ENCODE results near the gene CA12. TPM values are rescaled to one million over a fixed set of nuclear protein-coding genes. Genes with fewer than 3 reads are reported as not detected.

The CA12 gene
- total and polyA plus RNA-seq, 2 donors (not counting 3 experiments of a cell fraction or from before 2014, with no cell fraction given) = 1.1 to 5.9 TPM

GRCh38 chr15:63357061-63357460, 24.6 kb downstream of the CA12 start:
- peaks cover 0 to 10% of the 10 kb centered on the region in 2 experiments for H3K27me3 ChIP-seq (ENCODE audit: control insufficient read depth in 2 of 2, insufficient read depth in 2 of 2, low read length in 2 of 2)
- intact Hi-C loops (cut with micrococcal nuclease) (no loop called here), dilution Hi-C loops (cut with MboI; ENCODE audit: extremely low pct_ligation_motif_present, low sequenced_read_pairs) (no loop called here)
- no peaks in the 10 kb centered on the region for H3K9me1 ChIP-seq (replicated peaks; ENCODE audit: control insufficient read depth, extremely low read depth, insufficient read depth, low read length)
- H3K9ac ChIP-seq (replicated peaks; ENCODE audit: extremely low read depth, insufficient read depth, low read length) = no peak overlapping the region
- H3K4me2 ChIP-seq (ENCODE audit: insufficient read depth, low read length) = no peak overlapping the region
- H3K4me3 ChIP-seq (replicated peaks in 1 of 3; ENCODE audit: insufficient read depth in 1 of 3, low read depth in 1 of 3, low read length in 3 of 3) = no peak overlapping the region
- H3K36me3 ChIP-seq (ENCODE audit: control insufficient read depth in 2 of 2, extremely low read depth in 1 of 2, insufficient read depth in 2 of 2, low read length in 2 of 2) = no peaks in the 10 kb centered on the region
- FAIRE-seq (no peak), DNase-seq (ENCODE audit: low read depth, low spot score) (no peak)
- no peak overlapping the region for H3K27ac ChIP-seq (ENCODE audit: insufficient read depth, low read depth, low read length)
- H3K4me1 ChIP-seq (ENCODE audit: control insufficient read depth, extremely low read depth, insufficient read depth, low read length) = no peaks in the 10 kb centered on the region
- no TSS peak for BruUV-seq (replicated peaks)
- no peaks in the 10 kb centered on the region for H3K79me2 ChIP-seq (ENCODE audit: control insufficient read depth, insufficient read depth, low read length)
- no peaks in the 10 kb centered on the region for H4K20me1 ChIP-seq (replicated peaks; ENCODE audit: control insufficient read depth, extremely low read depth, insufficient read depth, low read length)
- POLR2A ChIA-PET = no interaction called here
- no peak for TF ChIP-seq POLR2A (IDR thresholded peaks at IDR 0.05; ENCODE audit: low read depth, low read length)
- TF ChIP-seq POLR2AphosphoS5 (IDR thresholded peaks at IDR 0.05; ENCODE audit: insufficient read depth, low read depth, low read length) = no peak
- TF ChIP-seq MAX (IDR thresholded peaks at IDR 0.05; ENCODE audit: insufficient read depth, insufficient read length) = no peak
- TF ChIP-seq MYC (IDR thresholded peaks at IDR 0.05; ENCODE audit: low read depth, low read length) = no peak
- no peak for TF ChIP-seq GATA2 (IDR thresholded peaks at IDR 0.05; ENCODE audit: insufficient read depth, insufficient read length, low read depth, low read length)
- TF ChIP-seq CTCF (IDR thresholded peaks at IDR 0.05; ENCODE audit: extremely low read depth in 1 of 2, insufficient read depth in 1 of 2, low read depth in 1 of 2, low read length in 2 of 2) = no peak
- no peak for TF ChIP-seq FOS (IDR thresholded peaks at IDR 0.05; ENCODE audit: borderline replicate concordance, insufficient read depth, low read length)
- no peak for TF ChIP-seq EZH2 (IDR thresholded peaks at IDR 0.05; ENCODE audit: borderline replicate concordance, low read depth, low read length, severe bottlenecking)
- TF ChIP-seq JUN (IDR thresholded peaks at IDR 0.05; ENCODE audit: borderline replicate concordance, insufficient read depth, insufficient read length, low read depth) = no peak
- no peaks in the 10 kb centered on the region for H3K9me3 ChIP-seq (replicated peaks; ENCODE audit: control insufficient read depth, insufficient read depth, low read length)
- CTCF ChIA-PET = interaction anchor here (2.3 kb wide), 1 partner anchor 11 kb away, joined by 5 read pairs; no protein-coding TSS in a partner anchor
- H2AFZ ChIP-seq (ENCODE audit: low read depth, low read length) = no peak overlapping the region

Data from endothelial cell of umbilical vein (primary cell).